Lower lobe of right lung (tissue), 2 donors: ENCODE results near the gene PIAS4. TPM values are rescaled to one million over a fixed set of nuclear protein-coding genes. Genes with fewer than 3 reads are reported as not detected.

ENCODE experiments used
- ATAC-seq, 2 donors: fragments of 200-7000 bp; cut with Tn5 transposase; one replicate each; pipeline ENCODE4 v1.9.1; 2020 to 2022; ENCODE audit warnings: mild to moderate bottlenecking in 2 of 2, moderate library complexity in 2 of 2
- DNase-seq: peaks from one replicate; pipeline ENCODE4 v3.0.0-alpha.2; 2020
- H3K27ac ChIP-seq: fragments of 200-600 bp; one replicate; pipeline ENCODE4 v1.8.0; 2022
- H3K27me3 ChIP-seq: fragments of 200-600 bp; one replicate; pipeline ENCODE4 v1.8.0; 2022; ENCODE audit warnings: low read depth
- H3K36me3 ChIP-seq: fragments of 200-600 bp; one replicate; pipeline ENCODE4 v1.8.0; 2022; ENCODE audit warnings: mild to moderate bottlenecking
- H3K4me1 ChIP-seq: fragments of 200-600 bp; one replicate; pipeline ENCODE4 v1.8.0; 2022
- H3K4me3 ChIP-seq: fragments of 200-600 bp; one replicate; pipeline ENCODE4 v1.8.0; 2022; ENCODE audit warnings: mild to moderate bottlenecking
- H3K9me3 ChIP-seq: fragments of 200-600 bp; one replicate; pipeline ENCODE4 v1.8.0; 2022
- intact Hi-C: fragments of 100-400 bp; cut with DNase I; formaldehyde crosslinking; loops from one replicate; pipeline ENCODE4 v1.11.0; 2022
- total RNA-seq: library from RNA; stranded (reverse); fragmentation: NEBNext Ultra II Directional; extraction: Animal tissue kit (Norgen Biotek cat#: 25700); gene quantifications from one replicate; pipeline ENCODE4 v1.2.1, GENCODE V29; 2021
- TF ChIP-seq, protein P1 (sequence below): fragments of 200-600 bp; IDR thresholded peaks from one replicate; pipeline ENCODE4 v1.8.0; 2022; ENCODE audit warnings: antibody characterized with exemption, mild to moderate bottlenecking
- donor health status: DM: no; HTN: yes; CAD: no; lungs with severe emphysema.

PIAS4 gene
- total RNA-seq, 1 donor from 2014 or later = 27.6 TPM

DNA sequence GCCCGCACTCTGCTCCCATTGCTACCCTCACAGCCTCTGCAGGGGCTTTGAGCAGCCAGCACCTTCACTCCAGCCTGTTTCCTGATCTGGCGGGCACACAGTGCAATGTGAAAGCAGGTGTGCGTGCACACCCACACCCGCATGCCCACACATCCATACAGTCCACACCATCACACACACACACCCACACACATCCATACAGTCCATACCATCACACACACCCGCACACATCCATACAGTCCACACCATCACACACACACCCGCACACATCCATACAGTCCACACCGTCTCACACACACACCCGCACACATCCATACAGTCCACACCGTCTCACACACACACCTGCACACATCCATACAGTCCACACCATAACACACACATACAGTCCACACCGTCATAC lies 28.0 kb downstream of the PIAS4 start:
- Histone ChIP-seq H3K9me3 (no peaks in the 10 kb centered on the region), H3K4me1 (no peaks in the 10 kb centered on the region), H3K36me3 (peaks cover 75% of the 10 kb centered on the region), H3K27me3 (no peaks in the 10 kb centered on the region), H3K4me3 (no peak overlapping the region), H3K27ac (no peak overlapping the region)
- intact Hi-C loops = no loop called here
- no peak for DNase-seq
- TF ChIP-seq, protein P1, sequence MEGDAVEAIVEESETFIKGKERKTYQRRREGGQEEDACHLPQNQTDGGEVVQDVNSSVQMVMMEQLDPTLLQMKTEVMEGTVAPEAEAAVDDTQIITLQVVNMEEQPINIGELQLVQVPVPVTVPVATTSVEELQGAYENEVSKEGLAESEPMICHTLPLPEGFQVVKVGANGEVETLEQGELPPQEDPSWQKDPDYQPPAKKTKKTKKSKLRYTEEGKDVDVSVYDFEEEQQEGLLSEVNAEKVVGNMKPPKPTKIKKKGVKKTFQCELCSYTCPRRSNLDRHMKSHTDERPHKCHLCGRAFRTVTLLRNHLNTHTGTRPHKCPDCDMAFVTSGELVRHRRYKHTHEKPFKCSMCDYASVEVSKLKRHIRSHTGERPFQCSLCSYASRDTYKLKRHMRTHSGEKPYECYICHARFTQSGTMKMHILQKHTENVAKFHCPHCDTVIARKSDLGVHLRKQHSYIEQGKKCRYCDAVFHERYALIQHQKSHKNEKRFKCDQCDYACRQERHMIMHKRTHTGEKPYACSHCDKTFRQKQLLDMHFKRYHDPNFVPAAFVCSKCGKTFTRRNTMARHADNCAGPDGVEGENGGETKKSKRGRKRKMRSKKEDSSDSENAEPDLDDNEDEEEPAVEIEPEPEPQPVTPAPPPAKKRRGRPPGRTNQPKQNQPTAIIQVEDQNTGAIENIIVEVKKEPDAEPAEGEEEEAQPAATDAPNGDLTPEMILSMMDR = no peak
- peak in 1 of 2 donors; percentile 33 for ATAC-seq

DNA sequence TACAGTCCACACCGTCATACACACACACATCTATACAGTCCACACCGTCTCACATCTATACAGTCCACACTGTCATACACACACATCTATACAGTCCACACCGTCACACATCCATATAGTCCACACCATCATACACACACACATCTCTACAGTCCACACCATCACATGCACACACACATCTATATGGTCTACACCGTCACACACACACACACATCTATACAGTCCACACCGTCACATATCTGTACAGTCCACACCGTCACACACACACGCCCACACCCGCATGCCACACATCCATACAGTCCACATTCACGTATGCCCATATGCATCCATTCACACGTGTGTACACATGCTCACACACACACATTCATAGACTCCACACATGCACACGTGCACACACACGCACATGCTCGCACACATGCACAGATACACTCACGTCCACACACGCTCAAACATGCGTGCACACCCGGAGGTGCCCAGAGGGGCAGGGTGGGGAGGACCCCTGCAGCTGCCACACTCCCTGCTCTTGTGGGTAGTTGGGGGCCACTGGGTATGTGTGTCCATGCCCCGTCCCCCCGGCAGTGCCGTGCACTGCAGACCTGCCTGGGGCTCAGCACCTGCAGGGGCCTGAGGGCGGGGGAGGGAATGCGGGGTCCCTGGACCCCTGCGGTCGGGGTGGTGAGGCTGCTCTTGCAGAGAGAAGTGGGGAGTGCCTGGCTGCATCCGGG lies 29.2 kb downstream of the PIAS4 start:
- intact Hi-C loops = no loop called here
- Histone ChIP-seq H3K36me3 (peaks cover 71% of the 10 kb centered on the region), H3K27me3 (no peaks in the 10 kb centered on the region), H3K4me3 (no peak overlapping the region), H3K9me3 (no peaks in the 10 kb centered on the region), H3K27ac (no peak overlapping the region), H3K4me1 (no peaks in the 10 kb centered on the region)
- no peak for DNase-seq
- TF ChIP-seq, protein P1 = no peak
- ATAC-seq = peak; percentile 3 to 5

DNA sequence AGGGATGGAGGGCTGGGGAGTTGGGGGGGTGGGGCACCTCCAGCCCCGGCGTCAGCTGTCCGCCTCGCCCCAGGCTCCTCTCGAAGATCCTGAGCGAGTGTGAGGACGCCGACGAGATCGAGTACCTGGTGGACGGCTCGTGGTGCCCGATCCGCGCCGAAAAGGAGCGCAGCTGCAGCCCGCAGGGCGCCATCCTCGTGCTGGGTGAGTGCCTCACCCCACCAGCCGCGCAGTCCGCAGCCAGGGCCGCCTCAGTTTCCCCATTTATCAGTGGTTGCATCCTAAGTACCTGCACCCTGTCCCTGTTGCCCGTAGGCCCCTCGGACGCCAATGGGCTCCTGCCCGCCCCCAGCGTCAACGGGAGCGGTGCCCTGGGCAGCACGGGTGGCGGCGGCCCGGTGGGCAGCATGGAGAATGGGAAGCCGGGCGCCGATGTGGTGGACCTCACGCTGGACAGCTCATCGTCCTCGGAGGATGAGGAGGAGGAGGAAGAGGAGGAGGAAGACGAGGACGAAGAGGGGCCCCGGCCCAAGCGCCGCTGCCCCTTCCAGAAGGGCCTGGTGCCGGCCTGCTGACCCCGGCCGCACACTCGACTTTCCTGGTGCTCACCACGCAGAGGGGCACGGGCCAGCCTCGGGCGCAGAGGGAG lies 29.9 kb downstream of the PIAS4 start:
- Histone ChIP-seq H3K36me3 (peaks cover 72% of the 10 kb centered on the region), H3K9me3 (no peaks in the 10 kb centered on the region), H3K27ac (no peak overlapping the region), H3K4me1 (peaks cover 4% of the 10 kb centered on the region), H3K4me3 (no peak overlapping the region), H3K27me3 (no peaks in the 10 kb centered on the region)
- no peak for ATAC-seq
- intact Hi-C loops = no loop called here
- TF ChIP-seq, protein P1 = no peak
- no peak for DNase-seq

GRCh38 chr19:4038057-4038456 lies 30.5 kb downstream of the PIAS4 start:
- Histone ChIP-seq H3K4me1 (peaks cover 11% of the 10 kb centered on the region), H3K9me3 (no peaks in the 10 kb centered on the region), H3K4me3 (no peak overlapping the region), H3K36me3 (peaks cover 68% of the 10 kb centered on the region), H3K27ac (no peak overlapping the region), H3K27me3 (no peaks in the 10 kb centered on the region)
- TF ChIP-seq, protein P1 = no peak
- ATAC-seq (no peak), DNase-seq (no peak)
- intact Hi-C loops = no loop called here

GRCh38 chr19:4038661-4039423 lies 31.3 kb downstream of the PIAS4 start:
- Histone ChIP-seq H3K9me3 (no peaks in the 10 kb centered on the region), H3K4me1 (peaks cover 15% of the 10 kb centered on the region), H3K36me3 (peaks cover 60% of the 10 kb centered on the region), H3K27me3 (no peaks in the 10 kb centered on the region), H3K27ac (peak overlapping the region; percentile 44), H3K4me3 (no peak overlapping the region)
- ATAC-seq (no peak), DNase-seq (no peak)
- TF ChIP-seq, protein P1 = no peak
- intact Hi-C loops = no loop called here
